Neural cell (in vitro differentiated cells): ENCODE results near the gene ECHDC3.

Source experiments
- CTCF ChIP-seq: fragments of 450-650 bp; IDR thresholded peaks from 2 replicates; pipeline ENCODE4 v1.5.1; 2014; ENCODE audit warnings: antibody characterized with exemption, mild to moderate bottlenecking, moderate library complexity; ENCODE audit not compliant: poor library complexity, severe bottlenecking
- EP300 ChIP-seq: fragments of 450-650 bp; conservative IDR thresholded peaks from 2 replicates; pipeline ENCODE4 v1.6.1; 2014; ENCODE audit warnings: antibody characterized with exemption, mild to moderate bottlenecking, moderate library complexity; ENCODE audit not compliant: poor library complexity, severe bottlenecking
- POLR2AphosphoS5 ChIP-seq: IDR thresholded peaks from 2 replicates; pipeline ENCODE4 v1.6.1; 2012
- RAD21 ChIP-seq: fragments of 450-650 bp; conservative IDR thresholded peaks from 2 replicates; pipeline ENCODE4 v1.6.1; 2014; ENCODE audit warnings: antibody characterized with exemption, mild to moderate bottlenecking, moderate library complexity

GRCh38 chr10:11805792-11806191, 63.6 kb downstream of the ECHDC3 start:
- TF ChIP-seq CTCF (no peak), RAD21 (no peak), POLR2AphosphoS5 (no peak), EP300 (no peak)
